GM12878 (cell line): ENCODE data around the gene MGLL. TPM values are rescaled to one million over a fixed set of nuclear protein-coding genes. Genes with fewer than 3 reads are reported as not detected.

Experiments used
- ATAC-seq: fragments of 200-7000 bp; cut with Tn5 transposase; 3 replicates; pipeline ENCODE4 v1.9.1; 2020; ENCODE audit warnings: mild to moderate bottlenecking, moderate library complexity
- BruUV-seq: library from RNA; stranded (reverse); fragments of 400-500 nt; replicated peaks from 2 replicates; lab custom pipeline; 2021; lab: Mats Ljungman, UMichigan
- CTCF ChIA-PET: fragments of 300-600 bp; sonication (Branson Sonifier 250); formaldehyde crosslinking; extraction: SDS; loops from one replicate; lab custom pipeline; 2021; ENCODE audit warnings: inconsistent platforms; lab: Yijun Ruan, JAX
- POLR2A ChIA-PET: fragments of 350-600 bp; formaldehyde crosslinking; extraction: SDS; loops from one replicate; lab custom pipeline; 2021; ENCODE audit warnings: inconsistent platforms; lab: Charles Lee
- RAD21 ChIA-PET: fragments of 300-600 bp; sonication (Branson Sonifier 250); formaldehyde crosslinking; loops from one replicate; lab custom pipeline; 2023; ENCODE audit warnings: antibody characterized with exemption; ENCODE audit not compliant: unreplicated experiment; lab: Charles Lee
- SMC1A ChIA-PET: fragments of 300-600 bp; sonication (Branson Sonifier 250); formaldehyde crosslinking; loops from one replicate; lab custom pipeline; 2023; ENCODE audit not compliant: unreplicated experiment, uncharacterized antibody; lab: Charles Lee
- DNase-seq: peaks from one replicate; pipeline ENCODE4 v3.0.0-alpha.2; 2011; ENCODE audit warnings: low read depth, low spot score
- FAIRE-seq: peaks from 3 replicates; lab custom pipeline; 2011; peaks lifted over from hg19 to GRCh38; lab: Jason Lieb, UNC
- H2AFZ ChIP-seq: 2 replicates; pipeline ENCODE4 v1.6.0; 2011; ENCODE audit warnings: low read depth, low read length, control low read depth; ENCODE audit not compliant: control insufficient read depth
- H3K27ac ChIP-seq: 2 replicates; pipeline ENCODE4 v1.5.1; 2011; ENCODE audit warnings: control low read depth; ENCODE audit not compliant: control insufficient read depth, insufficient read depth
- H3K27me3 ChIP-seq, 2 experiments: replicated peaks in 1 of 2; 2 replicates each; pipeline versions ENCODE4 v1.6.0 to v1.6.1; 2011; ENCODE audit warnings: low read length in 1 of 2; ENCODE audit not compliant: control insufficient read depth in 2 of 2, insufficient read depth in 2 of 2
- H3K36me3 ChIP-seq, 2 experiments: 2 replicates each; pipeline ENCODE4 v1.5.1; 2011; ENCODE audit warnings: low read length in 1 of 2; ENCODE audit not compliant: control insufficient read depth in 2 of 2, insufficient read depth in 2 of 2
- H3K4me1 ChIP-seq: 2 replicates; pipeline ENCODE4 v1.6.1; 2011; ENCODE audit warnings: mild to moderate bottlenecking, low read length, moderate library complexity, mixed read lengths; ENCODE audit not compliant: control insufficient read depth, insufficient read depth
- H3K4me2 ChIP-seq: 2 replicates; pipeline ENCODE4 v1.6.0; 2011; ENCODE audit warnings: control low read depth; ENCODE audit not compliant: control insufficient read depth, insufficient read depth
- H3K4me3 ChIP-seq: fragments of 200-600 bp; sonication (generic); 2 replicates; pipeline ENCODE4 v1.5.1; 2016
- H3K79me2 ChIP-seq: 2 replicates; pipeline ENCODE4 v1.6.0; 2011; ENCODE audit warnings: low read length; ENCODE audit not compliant: control insufficient read depth, insufficient read depth
- H3K9ac ChIP-seq: 2 replicates; pipeline ENCODE4 v1.8.0; 2011; ENCODE audit warnings: low read length, control low read depth, mixed read lengths; ENCODE audit not compliant: control insufficient read depth, insufficient read depth
- H3K9me3 ChIP-seq: replicated peaks from 3 replicates; pipeline ENCODE4 v1.5.1; 2011; ENCODE audit warnings: mild to moderate bottlenecking, low read length; ENCODE audit not compliant: control insufficient read depth, insufficient read depth
- H4K20me1 ChIP-seq: 2 replicates; pipeline ENCODE4 v1.6.0; 2011; ENCODE audit not compliant: control insufficient read depth, insufficient read depth
- BMI1 ChIP-seq: fragments of 450-650 bp; IDR thresholded peaks from 2 replicates; pipeline ENCODE4 v1.6.1; 2016; ENCODE audit warnings: mild to moderate bottlenecking, moderate library complexity, borderline replicate concordance
- CEBPB ChIP-seq, 2 experiments: fragments of 150-350 bp in 1 of 2; IDR thresholded peaks; 2 replicates each; pipeline ENCODE4 v1.6.1; 2012 to 2014; ENCODE audit warnings: low read depth in 2 of 2, low read length in 2 of 2, borderline replicate concordance in 1 of 2, inconsistent platforms in 1 of 2
- ETV6 ChIP-seq, 2 experiments: fragments of 450-650 bp in 1 of 2; IDR thresholded peaks in 1 of 2; conservative IDR thresholded peaks in 1 of 2; 2 replicates each; pipeline ENCODE4 v1.6.1; 2014; ENCODE audit warnings: antibody characterized with exemption in 1 of 2, borderline replicate concordance in 1 of 2, low read depth in 1 of 2, mild to moderate bottlenecking in 1 of 2, moderate library complexity in 1 of 2
- GATAD2B ChIP-seq: fragments of 450-650 bp; conservative IDR thresholded peaks from 2 replicates; pipeline ENCODE4 v1.6.1; 2017; ENCODE audit warnings: low read depth, mild to moderate bottlenecking, moderate library complexity
- IKZF2 ChIP-seq, 2 experiments: fragments of 450-650 bp; IDR thresholded peaks; 2 replicates each; pipeline ENCODE4 v1.6.1; 2017; ENCODE audit warnings: mild to moderate bottlenecking in 2 of 2, moderate library complexity in 2 of 2
- LARP7 ChIP-seq: fragments of 450-650 bp; IDR thresholded peaks from 2 replicates; pipeline ENCODE4 v1.6.1; 2017; ENCODE audit warnings: mild to moderate bottlenecking
- PAX8 ChIP-seq: fragments of 450-650 bp; IDR thresholded peaks from 2 replicates; pipeline ENCODE4 v1.6.1; 2017; ENCODE audit warnings: mild to moderate bottlenecking, moderate library complexity
- POU2F2 ChIP-seq: IDR thresholded peaks from 3 replicates; pipeline ENCODE4 v1.6.1; 2011; ENCODE audit warnings: low read depth, mild to moderate bottlenecking, low read length, borderline replicate concordance
- RBBP5 ChIP-seq: fragments of 200-600 bp; sonication (generic); conservative IDR thresholded peaks from 2 replicates; pipeline ENCODE4 v1.6.1; 2016
- SIN3A ChIP-seq: IDR thresholded peaks from 2 replicates; pipeline ENCODE4 v1.6.1; 2012; ENCODE audit warnings: low read depth, low read length, improper control_type of control experiment
- SREBF2 ChIP-seq: IDR thresholded peaks from 2 replicates; pipeline ENCODE4 v1.6.1; 2012; ENCODE audit warnings: mild to moderate bottlenecking, low read length
- SRF ChIP-seq, 2 experiments: IDR thresholded peaks; 2 replicates each; pipeline ENCODE4 v1.6.1; 2011; ENCODE audit warnings: low read depth in 2 of 2, low read length in 2 of 2, mild to moderate bottlenecking in 1 of 2, moderate library complexity in 1 of 2
- SUPT20H ChIP-seq: IDR thresholded peaks from 2 replicates; pipeline ENCODE4 v1.6.1; 2011; ENCODE audit warnings: low read depth, mild to moderate bottlenecking, low read length, moderate library complexity, borderline replicate concordance; ENCODE audit not compliant: control insufficient read depth
- WGBS: methylation state at CpG from one replicate; pipeline ENCODE4 v1.1.6; 2016; ENCODE audit warnings: low lambda C conversion rate; ENCODE audit not compliant: insufficient replicate concordance, insufficient coverage; ENCODE audit errors: missing lambda C conversion rate; 5-methylcytosine and 5-hydroxymethylcytosine counted together
- in situ Hi-C: fragments of 300-500 bp; cut with MboI; formaldehyde crosslinking; loops from 9 replicates; pipeline ENCODE4 v1.14.3; 2018; ENCODE audit warnings: mixed read lengths
- intact Hi-C: fragments of 100-400 bp; cut with micrococcal nuclease; formaldehyde crosslinking; loops from one replicate; pipeline ENCODE4 v1.14.2; 2022; ENCODE audit not compliant: unreplicated experiment
- polyA plus RNA-seq, 11 experiments: library from polyadenylated mRNA; depleted of rRNA in 4 of 11; unstranded in 6 of 11; stranded (reverse) in 5 of 11; fragments of >200 nt; fragmentation: Nextera tagmentation in 4 of 11; fragmentation: Illumina TruSeq in 1 of 11; extraction: Ambion mirVana in 4 of 11; extraction: Trizol in 1 of 11; gene quantifications; 1 replicate in 1 of 11; 2 replicates in 10 of 11; pipeline versions ENCODE4 v1.2.1 to v1.2.3, GENCODE V29; 2011 to 2016; ENCODE audit warnings: inconsistent platforms in 2 of 11, missing spikeins in 2 of 11, low read depth in 1 of 11
- total RNA-seq, 4 experiments: library from RNA; depleted of rRNA in 3 of 4; stranded (reverse); fragments of >200 nt in 3 of 4; fragmentation: Illumina TruSeq in 1 of 4; extraction: Trizol in 1 of 4; gene quantifications; 2 replicates each; pipeline versions ENCODE4 v1.2.1 to v1.2.3, GENCODE V29; 2013 to 2021
- TF ChIP-seq, protein P1 (sequence below): fragments of 450-650 bp; conservative IDR thresholded peaks from 2 replicates; pipeline ENCODE4 v1.6.1; 2017; ENCODE audit warnings: mild to moderate bottlenecking, moderate library complexity
- TF ChIP-seq, protein P2 (sequence below): IDR thresholded peaks from 2 replicates; pipeline ENCODE4 v1.6.1; 2011; ENCODE audit warnings: mild to moderate bottlenecking, low read depth, low read length, moderate library complexity; ENCODE audit not compliant: insufficient replicate concordance

Gene MGLL
- total and polyA plus RNA-seq, 10 of the 15 experiments (the other 5 are each of a cell fraction or from before 2014, with no cell fraction given): 44.9 to 177 (median 72.9) TPM

DNA sequence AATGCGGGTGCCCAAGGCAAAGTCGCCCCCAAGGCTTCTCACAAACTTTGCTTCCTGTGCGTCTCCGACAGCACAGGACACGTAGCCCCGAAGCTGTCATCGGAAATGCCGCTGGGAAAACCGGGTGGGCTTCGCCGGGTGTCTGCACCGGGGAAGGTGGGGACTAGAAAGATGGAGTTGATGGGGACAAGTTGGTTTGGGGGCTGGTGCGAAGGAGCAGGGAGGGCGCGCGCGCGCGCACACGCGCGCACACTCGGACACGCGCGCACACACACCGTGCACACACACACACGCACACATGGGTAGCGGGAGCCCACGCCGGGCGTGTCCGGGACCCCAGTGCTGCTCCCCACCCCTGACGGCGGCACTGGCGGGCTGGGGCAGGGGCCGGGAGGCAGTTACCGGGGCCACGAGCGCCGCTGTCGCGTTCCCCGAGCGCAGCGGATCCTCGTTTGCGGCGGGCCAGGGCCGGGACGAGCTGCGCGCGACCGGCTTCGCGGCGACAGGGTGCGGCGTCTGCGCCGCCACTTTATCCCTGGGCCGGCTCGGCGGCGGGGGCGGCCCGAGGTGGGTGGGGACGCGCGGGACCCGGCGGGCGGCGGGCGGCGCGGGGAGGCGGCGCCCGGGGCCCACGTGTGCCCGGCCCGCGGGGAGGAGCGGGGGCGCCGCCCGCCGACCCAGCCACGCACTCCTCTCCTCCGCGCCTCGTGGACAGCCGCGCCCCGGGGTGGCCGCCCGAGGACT, 539 bp upstream of the MGLL start:
- ChIA-PET RAD21 (interaction anchor here (0.6 to 6.2 kb wide), 19 partner anchors 9 to 225 kb away, joined by 3 to 91 read pairs (median 6); no protein-coding TSS in a partner anchor), POLR2A (interaction anchor here (0.5 to 5.2 kb wide), 15 partner anchors 12 to 136 kb away, joined by 3 to 55 read pairs (median 4); no protein-coding TSS in a partner anchor), CTCF (interaction anchor here (0.8 to 7.8 kb wide), 18 partner anchors 10 to 176 kb away, joined by 3 to 73 read pairs (median 5); no protein-coding TSS in a partner anchor), SMC1A (interaction anchor here (0.8 to 11.5 kb wide), 11 partner anchors 12 to 151 kb away, joined by 3 to 116 read pairs (median 14); no protein-coding TSS in a partner anchor)
- BruUV-seq: no TSS peak
- Histone ChIP-seq H2AFZ (peak overlapping the region; percentile 88), H3K27me3 (no peaks in the 10 kb centered on the region), H3K9me3 (no peaks in the 10 kb centered on the region; the same call in 2 of the 3 replicates), H3K4me3 (peak overlapping the region; percentile 95), H3K9ac (peak overlapping the region; percentile 82), H3K79me2 (peaks cover 28% of the 10 kb centered on the region), H3K4me1 (peaks cover 7% of the 10 kb centered on the region), H3K4me2 (peak overlapping the region; percentile 94), H4K20me1 (no peaks in the 10 kb centered on the region), H3K36me3 (no peaks in the 10 kb centered on the region), H3K27ac (peak overlapping the region; percentile 76)
- no peak for FAIRE-seq
- in situ Hi-C loops: no loop called here
- ATAC-seq: peak; percentile 53
- 1% methylated on average over 55 of the region's 99 CpGs for WGBS
- DNase-seq: no peak
- intact Hi-C loops: loop anchor here (1.0 to 5.0 kb wide), 4 partner anchors 12 to 231 kb away; partner anchors contain the start of gene TPRA1
- TF ChIP-seq POU2F2 (no peak), SRF (IDR thresholded peaks at IDR 0.05; ENCODE audit: low read depth in 2 of 2, low read length in 2 of 2) (no peak), SIN3A (0 out of 2 replicates have a peak, but pooled peaks have one; percentile 15), GATAD2B (peak; percentile 77; the same call in 1 of the 2 replicates), ETV6 (conservative IDR thresholded peaks at IDR 0.05 in 1 of 2, IDR thresholded peaks at IDR 0.05 in 1 of 2; ENCODE audit: borderline replicate concordance in 1 of 2, low read depth in 1 of 2) (no peak), CEBPB (IDR thresholded peaks at IDR 0.05; ENCODE audit: borderline replicate concordance in 1 of 2, low read depth in 2 of 2, low read length in 2 of 2) (no peak), LARP7 (peak; percentile 66), BMI1 (no peak), SUPT20H (no peak), IKZF2 (IDR thresholded peaks at IDR 0.05) (peak in 1 of 2 experiments; percentile 12; a peak in 2 of 4 replicates), PAX8 (no peak), RBBP5 (no peak), SREBF2 (no peak)
- TF ChIP-seq, protein P1, sequence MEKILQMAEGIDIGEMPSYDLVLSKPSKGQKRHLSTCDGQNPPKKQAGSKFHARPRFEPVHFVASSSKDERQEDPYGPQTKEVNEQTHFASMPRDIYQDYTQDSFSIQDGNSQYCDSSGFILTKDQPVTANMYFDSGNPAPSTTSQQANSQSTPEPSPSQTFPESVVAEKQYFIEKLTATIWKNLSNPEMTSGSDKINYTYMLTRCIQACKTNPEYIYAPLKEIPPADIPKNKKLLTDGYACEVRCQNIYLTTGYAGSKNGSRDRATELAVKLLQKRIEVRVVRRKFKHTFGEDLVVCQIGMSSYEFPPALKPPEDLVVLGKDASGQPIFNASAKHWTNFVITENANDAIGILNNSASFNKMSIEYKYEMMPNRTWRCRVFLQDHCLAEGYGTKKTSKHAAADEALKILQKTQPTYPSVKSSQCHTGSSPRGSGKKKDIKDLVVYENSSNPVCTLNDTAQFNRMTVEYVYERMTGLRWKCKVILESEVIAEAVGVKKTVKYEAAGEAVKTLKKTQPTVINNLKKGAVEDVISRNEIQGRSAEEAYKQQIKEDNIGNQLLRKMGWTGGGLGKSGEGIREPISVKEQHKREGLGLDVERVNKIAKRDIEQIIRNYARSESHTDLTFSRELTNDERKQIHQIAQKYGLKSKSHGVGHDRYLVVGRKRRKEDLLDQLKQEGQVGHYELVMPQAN: peak; percentile 77
- TF ChIP-seq, protein P2, sequence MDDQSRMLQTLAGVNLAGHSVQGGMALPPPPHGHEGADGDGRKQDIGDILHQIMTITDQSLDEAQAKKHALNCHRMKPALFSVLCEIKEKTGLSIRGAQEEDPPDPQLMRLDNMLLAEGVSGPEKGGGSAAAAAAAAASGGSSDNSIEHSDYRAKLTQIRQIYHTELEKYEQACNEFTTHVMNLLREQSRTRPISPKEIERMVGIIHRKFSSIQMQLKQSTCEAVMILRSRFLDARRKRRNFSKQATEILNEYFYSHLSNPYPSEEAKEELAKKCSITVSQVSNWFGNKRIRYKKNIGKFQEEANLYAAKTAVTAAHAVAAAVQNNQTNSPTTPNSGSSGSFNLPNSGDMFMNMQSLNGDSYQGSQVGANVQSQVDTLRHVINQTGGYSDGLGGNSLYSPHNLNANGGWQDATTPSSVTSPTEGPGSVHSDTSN: no peak
